CD4-positive, alpha-beta memory T cell (primary cell): Measurements from ENCODE around the gene ADAMTS19. TPM values are rescaled to one million over a fixed set of nuclear protein-coding genes. Genes with fewer than 3 reads are reported as not detected.
A peak's percentile ranks its signal among the peaks of the same experiment; 100 is the strongest.

Experiments
- CTCF ChIA-PET: fragments of 350-600 bp; sonication (Branson Sonifier 250); formaldehyde crosslinking; loops from one replicate; lab custom pipeline; 2021; ENCODE audit warnings: inconsistent platforms; ENCODE audit not compliant: partially characterized antibody; lab: Charles Lee
- POLR2A ChIA-PET: fragments of 350-600 bp; sonication (Branson Sonifier 250); formaldehyde crosslinking; loops from one replicate; lab custom pipeline; 2021; ENCODE audit not compliant: partially characterized antibody; lab: Charles Lee
- DNase-seq, 5 donors: peaks; one replicate each; pipeline versions ENCODE4 v3.0.0 to v3.0.0-alpha.2; 2020 to 2022; ENCODE audit warnings: mixed read lengths in 1 of 5
- H3K27ac ChIP-seq: one replicate; pipeline ENCODE4 v1.7.0; 2013; ENCODE audit warnings: low read depth, low read length
- H3K27me3 ChIP-seq: 2 replicates; pipeline ENCODE4 v1.7.0; 2013; ENCODE audit warnings: mild to moderate bottlenecking, low read length, moderate library complexity; ENCODE audit not compliant: insufficient read depth
- H3K36me3 ChIP-seq: 2 replicates; pipeline ENCODE4 v1.7.0; 2013; ENCODE audit warnings: mild to moderate bottlenecking, low read length, moderate library complexity; ENCODE audit not compliant: insufficient read depth
- H3K4me1 ChIP-seq: 2 replicates; pipeline ENCODE4 v1.7.0; 2013; ENCODE audit warnings: mild to moderate bottlenecking, low read length, moderate library complexity; ENCODE audit not compliant: insufficient read depth
- H3K4me3 ChIP-seq, 2 donors: one replicate each; pipeline ENCODE4 v1.7.0; 2013; ENCODE audit warnings: low read length in 2 of 2, mild to moderate bottlenecking in 1 of 2
- H3K9me3 ChIP-seq, 2 donors: one replicate each; pipeline ENCODE4 v1.7.0; 2013; ENCODE audit warnings: low read length in 2 of 2, control low read depth in 1 of 2; ENCODE audit not compliant: control insufficient read depth in 1 of 2
- H3K27ac Mint-ChIP-seq, 7 donors: one replicate each; pipeline ENCODE4 v1.8.0; 2020 to 2021; ENCODE audit warnings: mixed read lengths in 7 of 7, mild to moderate bottlenecking in 6 of 7, inconsistent platforms in 3 of 7, moderate library complexity in 3 of 7
- H3K27me3 Mint-ChIP-seq, 2 donors: one replicate each; pipeline ENCODE4 v1.8.0; 2020 to 2021; ENCODE audit warnings: mixed read lengths in 2 of 2
- H3K36me3 Mint-ChIP-seq, 2 donors: one replicate each; pipeline ENCODE4 v1.8.0; 2020 to 2021; ENCODE audit warnings: mixed read lengths in 2 of 2, inconsistent platforms in 1 of 2, mild to moderate bottlenecking in 1 of 2
- H3K4me1 Mint-ChIP-seq, 4 donors: one replicate each; pipeline ENCODE4 v1.8.0; 2020 to 2021; ENCODE audit warnings: mixed read lengths in 4 of 4, mild to moderate bottlenecking in 1 of 4
- H3K4me3 Mint-ChIP-seq, 8 donors: one replicate each; pipeline ENCODE4 v1.8.0; 2020 to 2021; ENCODE audit warnings: mixed read lengths in 8 of 8, mild to moderate bottlenecking in 7 of 8, moderate library complexity in 6 of 8, inconsistent platforms in 3 of 8
- H3K9me3 Mint-ChIP-seq, 8 donors: one replicate each; pipeline ENCODE4 v1.8.0; 2020 to 2021; ENCODE audit warnings: mixed read lengths in 8 of 8, mild to moderate bottlenecking in 5 of 8, inconsistent platforms in 3 of 8, moderate library complexity in 1 of 8
- intact Hi-C: fragments of 100-400 bp; cut with micrococcal nuclease; formaldehyde crosslinking; loops from one replicate; pipeline ENCODE4 v1.15.1; 2023
- polyA plus RNA-seq, 2 donors: library from polyadenylated mRNA; unstranded; fragments of 300-500 nt; fragmentation: Illumina TruSeq; gene quantifications; one replicate each; pipeline ENCODE4 v1.2.3, GENCODE V29; 2021
- total RNA-seq, 2 experiments: library from RNA; stranded (reverse); gene quantifications; one replicate each; pipeline ENCODE4 v1.2.3, GENCODE V29; 2021

ADAMTS19 gene
- total and polyA plus RNA-seq, 4 experiments from 2014 or later = not detected

DNA sequence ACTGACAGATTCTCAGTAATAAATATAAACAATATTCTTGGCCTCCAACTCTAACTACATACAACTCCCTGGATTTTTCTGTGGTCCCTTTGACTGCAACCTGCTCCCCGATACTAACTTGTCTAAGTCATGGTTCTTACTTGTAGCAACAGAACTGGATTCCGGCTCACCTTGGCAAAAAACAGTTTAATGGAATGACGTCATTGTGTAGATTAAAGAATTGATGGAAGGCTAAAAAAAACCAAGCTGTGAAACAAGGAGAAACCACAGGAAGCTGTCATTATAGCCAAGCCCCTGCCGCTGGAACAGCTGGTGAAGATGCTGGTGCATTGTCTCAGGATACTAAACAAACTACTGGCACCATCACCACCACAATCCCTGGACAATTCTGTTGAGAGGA is 11.4 kb upstream of the ADAMTS19 start:
- ChIA-PET POLR2A (no interaction called here), CTCF (no interaction called here)
- Histone ChIP-seq H3K27me3 (no peaks in the 10 kb centered on the region), H3K36me3 (no peaks in the 10 kb centered on the region), H3K9me3 (no peaks in the 10 kb centered on the region), H3K4me3 (no peak overlapping the region), H3K4me1 (no peaks in the 10 kb centered on the region), H3K27ac (no peak overlapping the region)
- no peak overlapping the region for H3K27ac Mint-ChIP-seq
- DNase-seq = no peak
- intact Hi-C loops = no loop called here
- no peaks in the 10 kb centered on the region for H3K27me3 Mint-ChIP-seq
- H3K4me3 Mint-ChIP-seq = no peak overlapping the region
- peaks cover 0 to 8% (median under 1%) of the 10 kb centered on the region in 8 donors for H3K9me3 Mint-ChIP-seq
- H3K4me1 Mint-ChIP-seq = no peaks in the 10 kb centered on the region
- no peaks in the 10 kb centered on the region for H3K36me3 Mint-ChIP-seq

DNA sequence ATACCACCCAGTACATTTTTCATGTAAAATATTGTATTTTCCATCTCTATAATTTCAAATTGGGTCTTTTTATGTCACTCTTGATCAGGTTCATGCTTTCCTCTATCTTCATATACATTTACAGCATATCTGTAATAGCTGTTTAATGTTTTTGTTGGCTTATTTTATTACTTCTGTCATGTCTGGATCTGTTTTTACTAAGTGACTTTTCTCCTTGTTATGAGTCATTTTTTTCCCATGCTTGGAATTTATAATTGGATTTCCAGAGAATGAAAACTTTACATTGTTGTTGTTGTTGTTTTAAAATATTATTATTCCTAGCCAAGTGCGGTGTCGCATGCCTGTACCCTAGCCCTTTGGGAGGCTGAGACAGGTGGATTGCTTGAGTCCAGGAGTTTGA is 5.6 kb upstream of the ADAMTS19 start:
- H3K27ac ChIP-seq = no peak overlapping the region
- H3K36me3 ChIP-seq = no peaks in the 10 kb centered on the region
- Mint-ChIP-seq H3K27me3 (peaks cover 7 to 8% of the 10 kb centered on the region in 2 donors), H3K27ac (no peak overlapping the region), H3K4me3 (no peak overlapping the region), H3K4me1 (peaks cover 0 to 1% (median 0%) of the 10 kb centered on the region in 4 donors), H3K9me3 (peaks cover 0 to 11% (median 4%) of the 10 kb centered on the region in 8 donors), H3K36me3 (no peaks in the 10 kb centered on the region)
- ChIA-PET POLR2A (no interaction called here), CTCF (no interaction called here)
- no peak overlapping the region for H3K4me3 ChIP-seq
- no peaks in the 10 kb centered on the region for H3K9me3 ChIP-seq
- intact Hi-C loops = no loop called here
- H3K4me1 ChIP-seq = no peaks in the 10 kb centered on the region
- no peak for DNase-seq
- H3K27me3 ChIP-seq = no peaks in the 10 kb centered on the region

DNA sequence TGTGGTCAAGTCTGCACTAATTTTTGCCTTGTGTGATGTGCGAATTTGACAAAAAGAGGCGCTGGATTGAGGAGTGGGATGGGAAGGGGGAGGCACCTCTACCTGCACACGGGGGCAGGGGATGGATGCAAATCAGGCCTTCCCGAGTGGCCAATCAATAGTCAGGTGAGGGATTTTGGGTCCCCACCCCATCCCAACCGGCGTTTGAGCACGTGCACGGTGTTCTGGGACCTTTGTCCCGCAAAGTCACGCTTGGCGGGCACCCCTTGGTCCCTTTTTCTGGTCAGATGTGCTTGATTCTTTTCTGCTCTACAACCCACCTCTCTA is 685 bp upstream of the ADAMTS19 start:
- H3K36me3 Mint-ChIP-seq = peaks cover 0 to 8% of the 10 kb centered on the region in 2 donors
- H3K27me3 ChIP-seq = no peaks in the 10 kb centered on the region
- H3K4me1 Mint-ChIP-seq = peaks cover 6 to 15% (median 9%) of the 10 kb centered on the region in 4 donors
- H3K27ac Mint-ChIP-seq = no peak overlapping the region
- no peak overlapping the region for H3K4me3 ChIP-seq
- CTCF ChIA-PET = no interaction called here
- H3K27me3 Mint-ChIP-seq = peaks cover 21 to 28% of the 10 kb centered on the region in 2 donors
- DNase-seq = no peak
- intact Hi-C loops = no loop called here
- H3K9me3 ChIP-seq = no peaks in the 10 kb centered on the region
- no peak overlapping the region for H3K4me3 Mint-ChIP-seq
- H3K27ac ChIP-seq = no peak overlapping the region
- H3K9me3 Mint-ChIP-seq = peaks cover 0 to 9% (median 3%) of the 10 kb centered on the region in 8 donors
- H3K4me1 ChIP-seq = no peaks in the 10 kb centered on the region
- POLR2A ChIA-PET = no interaction called here
- no peaks in the 10 kb centered on the region for H3K36me3 ChIP-seq

DNA sequence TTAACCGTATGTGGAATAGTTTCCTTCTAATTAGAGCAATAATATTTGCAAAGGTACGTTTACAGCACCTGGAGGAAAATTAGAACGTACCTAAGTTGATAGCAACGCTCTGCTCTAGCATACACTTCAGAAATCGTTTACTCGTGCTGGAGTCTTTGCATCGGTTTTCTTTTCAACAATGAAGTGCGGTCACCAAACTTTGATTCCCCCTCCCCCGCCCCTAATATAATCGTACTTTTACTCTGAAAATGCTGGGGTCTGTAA is 506 bp downstream of the ADAMTS19 start:
- Histone ChIP-seq H3K9me3 (no peaks in the 10 kb centered on the region), H3K27ac (no peak overlapping the region), H3K4me3 (no peak overlapping the region), H3K36me3 (no peaks in the 10 kb centered on the region), H3K27me3 (no peaks in the 10 kb centered on the region), H3K4me1 (no peaks in the 10 kb centered on the region)
- intact Hi-C loops = no loop called here
- peak overlapping the region in 4 of 8 donors; percentile 26 to 58 (median 35) for H3K4me3 Mint-ChIP-seq
- no peak overlapping the region for H3K27ac Mint-ChIP-seq
- H3K27me3 Mint-ChIP-seq = peaks cover 22 to 27% of the 10 kb centered on the region in 2 donors
- peaks cover 0 to 8% of the 10 kb centered on the region in 2 donors for H3K36me3 Mint-ChIP-seq
- ChIA-PET POLR2A (no interaction called here), CTCF (no interaction called here)
- H3K4me1 Mint-ChIP-seq = peaks cover 6 to 15% (median 9%) of the 10 kb centered on the region in 4 donors
- peaks cover 0 to 7% (median 1%) of the 10 kb centered on the region in 8 donors for H3K9me3 Mint-ChIP-seq
- no peak for DNase-seq

DNA sequence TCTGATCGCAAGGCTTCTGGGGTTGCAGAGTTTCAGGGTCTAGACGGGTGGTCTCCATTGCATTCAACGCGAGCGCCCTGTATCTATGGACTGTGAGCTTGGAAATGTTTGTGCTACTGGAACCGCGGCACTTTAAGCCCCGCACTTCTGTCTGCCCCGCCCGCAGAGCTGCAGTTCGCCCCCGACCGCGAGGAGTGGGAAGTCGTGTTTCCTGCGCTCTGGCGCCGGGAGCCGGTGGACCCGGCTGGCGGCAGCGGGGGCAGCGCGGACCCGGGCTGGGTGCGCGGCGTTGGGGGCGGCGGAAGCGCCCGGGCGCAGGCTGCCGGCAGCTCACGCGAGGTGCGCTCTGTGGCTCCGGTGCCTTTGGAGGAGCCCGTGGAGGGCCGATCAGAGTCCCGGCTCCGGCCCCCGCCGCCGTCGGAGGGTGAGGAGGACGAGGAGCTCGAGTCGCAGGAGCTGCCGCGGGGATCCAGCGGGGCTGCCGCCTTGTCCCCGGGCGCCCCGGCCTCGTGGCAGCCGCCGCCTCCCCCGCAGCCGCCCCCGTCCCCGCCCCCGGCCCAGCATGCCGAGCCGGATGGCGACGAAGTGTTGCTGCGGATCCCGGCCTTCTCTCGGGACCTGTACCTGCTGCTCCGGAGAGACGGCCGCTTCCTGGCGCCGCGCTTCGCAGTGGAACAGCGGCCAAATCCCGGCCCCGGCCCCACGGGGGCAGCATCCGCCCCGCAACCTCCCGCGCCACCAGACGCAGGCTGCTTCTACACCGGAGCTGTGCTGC is 1.0 kb downstream of the ADAMTS19 start:
- H3K4me1 Mint-ChIP-seq = peaks cover 6 to 15% (median 9%) of the 10 kb centered on the region in 4 donors
- peak overlapping the region in 3 of 8 donors; percentile 26 to 58 (median 34) for H3K4me3 Mint-ChIP-seq
- CTCF ChIA-PET = no interaction called here

DNA sequence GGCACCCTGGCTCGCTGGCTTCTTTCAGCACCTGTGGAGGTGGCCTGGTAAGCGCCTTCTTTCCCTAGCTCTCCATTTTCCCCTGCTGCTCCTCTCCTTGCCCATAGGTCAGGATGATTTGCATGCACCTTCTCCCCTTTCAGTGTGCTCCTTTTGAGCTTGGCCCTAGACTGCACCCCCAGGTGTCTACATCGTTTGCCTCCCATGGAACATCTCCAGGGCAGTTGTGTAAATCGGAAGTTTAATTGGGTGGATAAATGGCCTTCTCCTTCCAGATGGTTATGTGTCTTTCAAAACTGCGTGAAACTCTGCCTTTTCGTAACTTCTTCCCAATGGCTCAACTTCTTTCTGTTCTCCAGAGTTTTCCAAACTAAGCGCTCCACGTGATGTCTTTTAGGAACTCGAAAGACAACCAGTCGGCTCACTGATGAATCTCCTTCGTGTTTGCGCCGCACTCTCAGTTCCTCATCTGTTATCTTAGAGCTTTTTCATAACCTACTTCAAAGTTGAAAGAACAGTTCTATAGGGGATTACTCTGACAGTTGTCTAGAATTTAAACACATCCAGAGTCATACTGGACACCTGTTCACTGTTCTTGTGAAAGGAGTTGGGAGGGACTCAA is 1.7 kb downstream of the ADAMTS19 start:
- POLR2A ChIA-PET = no interaction called here
- peak in 1 of 5 donors; percentile 31 for DNase-seq
- H3K27me3 ChIP-seq = no peaks in the 10 kb centered on the region
- H3K9me3 ChIP-seq = no peaks in the 10 kb centered on the region
- H3K4me3 ChIP-seq = no peak overlapping the region
- peak overlapping the region in 5 of 8 donors; percentile 17 to 51 (median 44) for H3K4me3 Mint-ChIP-seq
- peaks cover 0 to 6% (median 1%) of the 10 kb centered on the region in 8 donors for H3K9me3 Mint-ChIP-seq
- CTCF ChIA-PET = no interaction called here
- peaks cover 6 to 15% (median 9%) of the 10 kb centered on the region in 4 donors for H3K4me1 Mint-ChIP-seq
- no peaks in the 10 kb centered on the region for H3K36me3 ChIP-seq
- no peak overlapping the region for H3K27ac Mint-ChIP-seq
- intact Hi-C loops = no loop called here
- peaks cover 0 to 8% of the 10 kb centered on the region in 2 donors for H3K36me3 Mint-ChIP-seq
- H3K27ac ChIP-seq = no peak overlapping the region
- H3K27me3 Mint-ChIP-seq = peaks cover 22 to 27% of the 10 kb centered on the region in 2 donors
- H3K4me1 ChIP-seq = no peaks in the 10 kb centered on the region

More for the DNA sequence above, 1.0 kb downstream of the ADAMTS19 start:
- H3K27me3 ChIP-seq = no peaks in the 10 kb centered on the region
- H3K27ac ChIP-seq = no peak overlapping the region
- no peaks in the 10 kb centered on the region for H3K4me1 ChIP-seq
- POLR2A ChIA-PET = no interaction called here
- no peak for DNase-seq
- peaks cover 0 to 8% of the 10 kb centered on the region in 2 donors for H3K36me3 Mint-ChIP-seq
- no peaks in the 10 kb centered on the region for H3K36me3 ChIP-seq
- H3K27me3 Mint-ChIP-seq = peaks cover 22 to 27% of the 10 kb centered on the region in 2 donors
- intact Hi-C loops = no loop called here
- no peaks in the 10 kb centered on the region for H3K9me3 ChIP-seq
- H3K9me3 Mint-ChIP-seq = peaks cover 0 to 7% (median 1%) of the 10 kb centered on the region in 8 donors
- H3K27ac Mint-ChIP-seq = no peak overlapping the region
- no peak overlapping the region for H3K4me3 ChIP-seq

DNA sequence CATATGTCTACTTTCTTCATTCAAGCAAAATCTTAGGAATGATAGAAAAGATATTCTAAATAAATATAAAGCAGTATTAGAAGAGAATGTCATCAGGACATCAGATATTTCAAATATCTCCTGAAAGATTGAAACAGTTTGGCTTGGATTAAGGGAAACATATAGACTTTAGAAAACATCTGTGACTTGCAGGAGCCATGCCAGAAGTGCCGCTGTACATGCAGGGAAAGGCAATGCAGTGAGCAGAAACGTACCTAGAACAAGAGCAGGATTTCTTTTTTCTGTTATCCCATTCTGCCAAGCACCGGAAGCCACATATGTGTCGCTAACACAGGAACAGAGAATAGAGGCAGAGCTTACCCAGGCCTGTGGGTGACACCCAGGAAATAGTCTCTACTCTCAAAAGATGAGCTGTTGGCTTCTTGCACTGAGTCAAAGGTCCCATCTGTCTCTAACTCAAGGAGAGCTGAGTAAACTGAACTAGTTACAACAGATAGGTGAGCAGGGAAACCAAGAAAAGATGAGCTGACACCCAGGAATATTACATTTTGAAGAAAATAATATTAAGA is 5.8 kb downstream of the ADAMTS19 start:
- Mint-ChIP-seq H3K36me3 (peaks cover 0 to 8% of the 10 kb centered on the region in 2 donors), H3K4me1 (peaks cover 5 to 8% (median 6%) of the 10 kb centered on the region in 4 donors), H3K9me3 (peaks cover 0 to 6% (median 1%) of the 10 kb centered on the region in 8 donors), H3K27me3 (peaks cover 11 to 16% of the 10 kb centered on the region in 2 donors), H3K4me3 (no peak overlapping the region), H3K27ac (no peak overlapping the region)
- H3K27ac ChIP-seq = no peak overlapping the region
- intact Hi-C loops = no loop called here
- H3K27me3 ChIP-seq = no peaks in the 10 kb centered on the region
- H3K9me3 ChIP-seq = no peaks in the 10 kb centered on the region
- ChIA-PET CTCF (no interaction called here), POLR2A (no interaction called here)
- no peaks in the 10 kb centered on the region for H3K36me3 ChIP-seq
- no peak for DNase-seq
- no peaks in the 10 kb centered on the region for H3K4me1 ChIP-seq
- no peak overlapping the region for H3K4me3 ChIP-seq
